ENCODE data around the gene BTF3L4. TPM values are rescaled to one million over a fixed set of nuclear protein-coding genes. Genes with fewer than 3 reads are reported as not detected.

The BTF3L4 gene
- total RNA-seq, 1 donor from 2014 or later, result 43.9 TPM

- DNase-seq, result peak; percentile 87
Measured at GRCh38 chr1:52127181-52128180, 71.4 kb downstream of the BTF3L4 start.

- DNase-seq, result peak; percentile 94
Measured at GRCh38 chr1:52139817-52140540, 83.9 kb downstream of the BTF3L4 start.

Other genes with a start within 250 kb of the BTF3L4 start
- gene NRDC, start 177.6 kb upstream of the BTF3L4 start, total RNA-seq, result 50.9 and 99.2 TPM in 2 replicates
- gene RAB3B, start 65.6 kb upstream of the BTF3L4 start, total RNA-seq, result 1.0 and 5.4 TPM in 2 replicates
- 12.8 and 14.1 TPM in 2 replicates for gene KTI12, start 22.5 kb upstream of the BTF3L4 start, total RNA-seq
- 23.0 and 37.8 TPM in 2 replicates for gene TXNDC12, start 1.1 kb upstream of the BTF3L4 start, total RNA-seq
- 39.2 and 49.4 TPM in 2 replicates for gene ZFYVE9, start 85.8 kb downstream of the BTF3L4 start, total RNA-seq